GM21367 (cell line): ENCODE results near the gene DAZAP2.
"Not testable (repeated sequence)": the region's sequence is repeated elsewhere in the genome, so short reads cannot be mapped to it uniquely, and the experiment has no call there.

Experiments used
- ATAC-seq: cut with Tn5 transposase; IDR thresholded peaks from one replicate; pipeline ENCODE4 v1.9.1; 2021; ENCODE audit not compliant: unreplicated experiment

The DAZAP2 gene

DNA sequence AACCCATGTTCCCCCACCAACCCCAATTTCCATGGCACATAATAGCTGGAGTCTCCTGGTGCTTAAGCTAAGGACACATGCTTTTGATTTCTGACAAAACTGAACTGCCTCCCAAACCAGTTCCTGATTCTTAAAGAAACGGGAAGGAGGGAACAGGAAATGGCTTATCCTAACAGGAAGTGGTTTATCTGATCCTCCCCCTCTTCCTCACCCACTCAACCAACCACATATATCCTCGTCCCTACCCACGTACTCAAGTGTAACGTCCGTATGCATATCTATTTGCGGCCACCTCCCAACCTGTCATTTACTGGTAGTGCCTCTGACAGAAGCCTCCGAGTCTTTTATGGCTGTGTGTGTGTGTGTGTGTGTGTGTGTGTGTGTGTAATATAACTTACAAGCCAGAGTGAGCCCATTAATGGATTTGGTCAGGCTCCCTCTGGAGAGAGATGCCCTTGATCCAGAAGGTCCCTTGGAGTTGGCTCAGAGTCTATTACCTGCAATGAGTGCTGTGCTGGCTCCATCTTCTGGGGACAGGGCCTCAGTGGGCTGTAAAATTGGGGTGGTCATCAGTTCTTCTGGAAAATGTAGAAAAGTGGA, 7.7 kb downstream of the DAZAP2 start:
- ATAC-seq, result no peak

- ATAC-seq, result no peak
These were observed 9.0 kb downstream of the DAZAP2 start for GRCh38 chr12:51247523-51248206.

DNA sequence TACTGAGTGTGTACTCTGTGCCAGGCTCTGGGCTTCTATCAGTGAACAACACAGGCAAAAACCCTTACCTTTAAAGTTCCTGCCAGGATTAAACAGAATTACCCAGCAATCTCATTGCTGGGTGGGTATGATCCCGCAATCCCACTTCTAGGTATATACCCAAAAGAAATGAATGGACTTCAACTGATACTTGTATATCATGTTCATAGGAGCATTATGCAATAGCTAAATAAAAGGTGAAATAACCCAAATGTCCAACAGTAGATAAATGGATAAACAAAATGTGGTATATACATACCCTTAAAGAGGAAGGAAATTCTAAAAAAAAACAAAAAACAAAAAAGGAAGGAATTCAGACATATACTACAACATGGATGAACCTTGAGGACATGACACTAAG, 14.7 kb downstream of the DAZAP2 start:
- no peak for ATAC-seq

- no peak for ATAC-seq
These were observed 15.9 kb downstream of the DAZAP2 start for GRCh38 chr12:51254536-51254935.

GRCh38 chr12:51259600-51259999, 21.0 kb downstream of the DAZAP2 start:
- ATAC-seq, result not testable (repeated sequence)

GRCh38 chr12:51262758-51263177, 24.1 kb downstream of the DAZAP2 start:
- ATAC-seq, result no peak

- no peak for ATAC-seq
These were observed 24.7 kb downstream of the DAZAP2 start for GRCh38 chr12:51263341-51263740.

DNA sequence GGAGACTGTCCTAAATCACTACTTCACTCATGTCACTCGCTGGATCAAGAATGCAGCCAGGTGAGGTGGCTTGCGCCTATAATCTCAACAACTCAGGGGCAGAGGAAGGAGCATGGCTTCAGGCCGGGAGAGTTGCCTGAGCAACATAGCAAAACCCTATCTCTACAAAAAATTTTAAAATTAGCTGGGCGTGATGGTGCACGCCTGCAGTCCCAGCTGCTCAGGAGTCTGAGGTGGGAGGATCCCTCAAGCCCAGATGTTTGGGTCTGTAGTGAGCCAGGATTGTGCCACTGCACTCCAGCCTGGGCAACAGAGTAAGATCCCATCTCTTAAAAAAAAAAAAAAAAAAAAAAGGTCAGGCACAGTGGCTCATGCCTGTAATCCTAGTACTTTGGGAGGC, 25.7 kb downstream of the DAZAP2 start:
- no peak for ATAC-seq

GRCh38 chr12:51265024-51265423, 26.4 kb downstream of the DAZAP2 start:
- ATAC-seq, result no peak

DNA sequence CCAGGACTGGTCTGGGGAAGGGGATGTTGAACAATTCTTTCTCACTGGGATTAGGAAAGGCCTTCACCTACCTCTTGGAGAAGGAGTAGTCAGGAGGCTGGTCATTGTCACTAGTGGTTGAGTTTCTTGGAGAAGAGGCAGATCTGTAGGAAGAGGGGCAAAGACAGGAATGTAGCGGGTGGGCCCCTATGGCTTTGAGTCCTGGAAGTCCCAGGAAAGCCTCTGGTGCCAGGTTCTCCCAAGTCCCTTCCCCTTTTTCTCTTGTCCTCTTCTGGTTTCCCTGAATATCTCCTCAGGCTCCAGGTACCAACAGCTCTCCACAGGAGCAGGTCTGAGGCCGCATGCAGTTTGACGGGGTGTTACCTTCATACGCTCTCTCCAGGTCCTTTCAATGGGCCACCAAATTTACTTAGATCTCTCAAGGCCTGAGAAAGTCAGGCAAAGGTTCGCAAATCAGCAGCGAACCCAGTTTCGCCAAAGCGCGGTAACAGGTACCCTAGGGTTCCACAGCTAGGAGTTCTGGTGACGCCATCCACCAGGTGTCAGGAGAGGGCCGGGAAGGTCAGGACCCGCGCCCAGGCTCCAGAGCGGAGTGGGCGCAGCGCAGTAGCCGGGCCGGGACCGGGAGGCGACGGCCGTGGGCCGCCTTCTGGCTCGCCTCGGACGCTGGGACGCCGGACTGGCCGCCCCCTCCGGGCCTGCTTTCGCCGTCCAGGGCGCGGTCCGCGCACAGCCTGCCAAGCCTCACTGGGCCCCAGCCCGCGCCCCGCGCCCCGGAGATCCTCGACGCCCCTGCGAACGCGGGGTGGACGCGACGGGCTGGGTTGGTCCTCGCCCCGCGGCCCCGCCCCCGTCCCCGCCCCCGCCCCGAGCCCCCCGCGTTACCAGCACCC, 30.8 kb downstream of the DAZAP2 start:
- no peak for ATAC-seq

- ATAC-seq, result peak; percentile 60
These were observed 31.7 kb downstream of the DAZAP2 start, which contains the start of gene SMAGP for GRCh38 chr12:51270067-51270950. Gene SMAGP (minus strand): TSS chr12:51270415. CDS start chr12:51269278, 1,137 bp downstream.

GRCh38 chr12:51270951-51271518, 32.4 kb downstream of the DAZAP2 start:
- no peak for ATAC-seq

GRCh38 chr12:51272810-51273209, 34.2 kb downstream of the DAZAP2 start:
- ATAC-seq, result not testable (repeated sequence)

GRCh38 chr12:51275088-51275487, 36.5 kb downstream of the DAZAP2 start:
- ATAC-seq, result no peak

GRCh38 chr12:51281202-51281924, 42.7 kb downstream of the DAZAP2 start:
- ATAC-seq, result no peak

GRCh38 chr12:51285843-51286242, 47.2 kb downstream of the DAZAP2 start:
- ATAC-seq, result no peak

DNA sequence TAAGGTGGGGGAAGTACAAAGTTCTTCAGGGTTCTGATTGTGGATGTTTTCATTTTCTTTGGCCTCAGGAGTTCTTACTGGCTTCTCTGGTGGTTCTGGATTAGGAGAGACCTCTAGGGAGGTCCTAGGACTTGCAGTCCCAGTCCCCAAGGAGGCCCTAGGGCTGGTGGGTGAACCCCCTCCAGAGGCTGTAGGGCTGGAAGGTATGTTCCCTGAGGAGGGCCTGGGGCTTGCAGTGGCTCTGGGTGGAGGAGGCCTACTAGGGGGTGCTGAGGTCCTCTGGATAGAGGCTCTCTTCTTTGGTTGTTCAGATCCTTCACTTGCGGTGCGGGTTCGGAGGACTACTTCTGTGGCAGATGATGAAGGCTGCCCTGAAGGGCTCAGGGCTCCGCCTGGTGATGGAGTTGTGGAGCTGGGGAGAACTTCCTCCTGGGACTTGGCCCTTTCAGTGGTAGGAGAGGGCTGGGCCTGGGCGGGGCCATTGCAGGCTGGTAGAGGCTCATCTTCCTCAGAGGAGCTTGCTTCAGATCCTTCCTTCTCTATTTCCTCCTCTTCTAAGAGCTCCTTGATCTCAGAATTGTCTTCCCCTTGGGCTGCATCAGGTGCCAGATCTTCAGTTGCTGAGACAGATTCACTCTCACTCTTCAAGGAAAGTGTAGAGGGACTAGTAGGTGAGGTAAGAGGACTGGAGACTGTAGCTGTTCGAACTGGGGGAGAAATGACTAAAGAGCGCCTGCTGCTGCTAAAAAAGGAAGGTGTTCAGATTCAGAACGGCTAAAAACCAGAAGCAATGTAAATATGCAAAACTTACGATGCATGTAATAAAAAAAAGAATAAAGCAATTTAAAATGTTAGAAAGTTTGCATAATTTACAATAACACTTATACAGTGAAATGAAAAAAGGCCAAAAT, 53.2 kb downstream of the DAZAP2 start:
- not testable (repeated sequence) for ATAC-seq
